Endodermal cell (in vitro differentiated cells): ENCODE measurements around the gene PRR5. TPM values are rescaled to one million over a fixed set of nuclear protein-coding genes. Genes with fewer than 3 reads are reported as not detected.

Experiments
- DNase-seq: peaks from one replicate; pipeline ENCODE4 v3.0.0-alpha.2; 2017
- H3K27ac ChIP-seq: 2 replicates; pipeline ENCODE4 v1.5.1; 2013; ENCODE audit warnings: mild to moderate bottlenecking, low read depth, low read length, moderate library complexity
- H3K27me3 ChIP-seq: 2 replicates; pipeline ENCODE4 v1.6.1; 2013; ENCODE audit warnings: mild to moderate bottlenecking, low read length, moderate library complexity; ENCODE audit not compliant: insufficient read depth, control insufficient read depth, poor library complexity, severe bottlenecking
- H3K36me3 ChIP-seq: 2 replicates; pipeline ENCODE4 v1.7.0; 2013; ENCODE audit warnings: mild to moderate bottlenecking, low read length, moderate library complexity; ENCODE audit not compliant: control insufficient read depth, insufficient read depth
- H3K4me1 ChIP-seq: one replicate; pipeline ENCODE4 v1.7.0; 2013; ENCODE audit warnings: low read length; ENCODE audit not compliant: control insufficient read depth, insufficient read depth
- H3K4me3 ChIP-seq: 2 replicates; pipeline ENCODE4 v1.5.1; 2013; ENCODE audit warnings: mild to moderate bottlenecking, low read length, moderate library complexity
- H3K9ac ChIP-seq: 2 replicates; pipeline ENCODE4 v1.6.1; 2013; ENCODE audit warnings: mild to moderate bottlenecking, low read length, moderate library complexity; ENCODE audit not compliant: poor library complexity, severe bottlenecking; ENCODE audit errors: extremely low read depth
- H3K9me3 ChIP-seq: 2 replicates; pipeline ENCODE4 v1.6.1; 2013; ENCODE audit warnings: mild to moderate bottlenecking, low read length, moderate library complexity; ENCODE audit not compliant: control insufficient read depth
- H3K27ac Mint-ChIP-seq: 2 replicates; pipeline ENCODE4 v1.8.0; 2020; ENCODE audit warnings: mixed read lengths
- H3K27me3 Mint-ChIP-seq: 2 replicates; pipeline ENCODE4 v1.8.0; 2021; ENCODE audit warnings: mild to moderate bottlenecking, mixed read lengths; ENCODE audit not compliant: insufficient read depth
- H3K36me3 Mint-ChIP-seq: 2 replicates; pipeline ENCODE4 v1.8.0; 2020; ENCODE audit warnings: low read depth, mixed read lengths
- H3K4me1 Mint-ChIP-seq: 2 replicates; pipeline ENCODE4 v1.8.0; 2020; ENCODE audit warnings: mixed read lengths
- H3K4me3 Mint-ChIP-seq: 2 replicates; pipeline ENCODE4 v1.8.0; 2020; ENCODE audit warnings: mild to moderate bottlenecking, moderate library complexity, mixed read lengths
- H3K9me3 Mint-ChIP-seq: 2 replicates; pipeline ENCODE4 v1.8.0; 2020; ENCODE audit warnings: mild to moderate bottlenecking, mixed read lengths
- CTCF ChIP-seq: fragments of 200-600 bp; sonication (generic); conservative IDR thresholded peaks from 2 replicates; pipeline ENCODE4 v1.5.0; 2021; ENCODE audit warnings: antibody characterized with exemption, mild to moderate bottlenecking
- WGBS, 2 experiments: methylation state at CpG; one replicate each; pipeline versions ENCODE4 v1.1.5 to v1.1.7; 2013; ENCODE audit warnings: missing lambda C conversion rate in 2 of 2, mixed read lengths in 1 of 2; ENCODE audit not compliant: insufficient coverage in 1 of 2, insufficient read length in 1 of 2; 5-methylcytosine and 5-hydroxymethylcytosine counted together
- total RNA-seq, 2 donors: library from RNA; stranded (reverse); fragmentation: NEBNext Ultra II Directional in 1 of 2; extraction: Animal tissue kit (Norgen Biotek cat#: 25700) in 1 of 2; gene quantifications; 2 replicates in 1 of 2; 3 replicates in 1 of 2; pipeline ENCODE4 v1.2.1, GENCODE V29; 2021

PRR5 gene
- total RNA-seq, 2 donors from 2014 or later: 32.0 to 37.2 TPM

- H3K27me3 ChIP-seq: peaks cover 12% of the 10 kb centered on the region
- WGBS, 2 experiments: 28 to 41% methylated on average over 11 to 22 of the region's 22 CpGs
- peak; percentile 96 for TF ChIP-seq CTCF
- H3K27ac ChIP-seq: no peak overlapping the region
- no peaks in the 10 kb centered on the region for H3K4me1 Mint-ChIP-seq
- H3K4me1 ChIP-seq: peaks cover 12% of the 10 kb centered on the region
- peaks cover 28% of the 10 kb centered on the region for H3K27me3 Mint-ChIP-seq
- no peak overlapping the region for H3K27ac Mint-ChIP-seq
- H3K4me3 Mint-ChIP-seq: no peak overlapping the region
- DNase-seq: peak; percentile 97
- no peaks in the 10 kb centered on the region for H3K9me3 Mint-ChIP-seq
- H3K36me3 ChIP-seq: no peaks in the 10 kb centered on the region
- H3K9ac ChIP-seq: no peak overlapping the region
- no peaks in the 10 kb centered on the region for H3K9me3 ChIP-seq
- no peak overlapping the region for H3K4me3 ChIP-seq
- no peaks in the 10 kb centered on the region for H3K36me3 Mint-ChIP-seq
Observed at GRCh38 chr22:44697423-44698141, 4.4 kb upstream of the PRR5 start.

GRCh38 chr22:44698531-44699421 is 3.2 kb upstream of the PRR5 start:
- Histone ChIP-seq H3K9me3 (no peaks in the 10 kb centered on the region), H3K27ac (peak overlapping the region; percentile 57), H3K4me1 (peaks cover 12% of the 10 kb centered on the region), H3K4me3 (no peak overlapping the region), H3K9ac (peak overlapping the region; percentile 11), H3K27me3 (peaks cover 21% of the 10 kb centered on the region), H3K36me3 (no peaks in the 10 kb centered on the region)
- Mint-ChIP-seq H3K27me3 (peaks cover 35% of the 10 kb centered on the region), H3K27ac (peak overlapping the region; percentile 44), H3K9me3 (no peaks in the 10 kb centered on the region), H3K4me1 (peaks cover 8% of the 10 kb centered on the region), H3K36me3 (no peaks in the 10 kb centered on the region), H3K4me3 (no peak overlapping the region)
- DNase-seq: peak; percentile 87
- WGBS, 2 experiments: 45 to 66% methylated on average over 17 to 23 of the region's 23 CpGs
- no peak for TF ChIP-seq CTCF

GRCh38 chr22:44700456-44700855 is 1.5 kb upstream of the PRR5 start:
- Histone ChIP-seq H3K27me3 (peaks cover 21% of the 10 kb centered on the region), H3K4me1 (peaks cover 12% of the 10 kb centered on the region), H3K4me3 (no peak overlapping the region), H3K27ac (no peak overlapping the region), H3K9ac (no peak overlapping the region), H3K36me3 (peaks cover 4% of the 10 kb centered on the region), H3K9me3 (no peaks in the 10 kb centered on the region)
- no peak overlapping the region for H3K4me3 Mint-ChIP-seq
- no peak for TF ChIP-seq CTCF
- H3K36me3 Mint-ChIP-seq: peaks cover 4% of the 10 kb centered on the region
- H3K4me1 Mint-ChIP-seq: peaks cover 15% of the 10 kb centered on the region
- no peak for DNase-seq
- H3K9me3 Mint-ChIP-seq: no peaks in the 10 kb centered on the region
- H3K27me3 Mint-ChIP-seq: peaks cover 35% of the 10 kb centered on the region
- no peak overlapping the region for H3K27ac Mint-ChIP-seq
- WGBS, 2 experiments: 90 to 94% methylated on average over 6 of the region's 6 CpGs
